ENCODE results near the gene EMD.

Gene EMD

GRCh38 chrX:154370300-154371016 lies 8.6 kb upstream of the EMD start:
- DNase-seq (ENCODE audit: extremely low spot score, insufficient read length, low read depth) (no peak), FAIRE-seq (no peak)

- FAIRE-seq, result peak; percentile 89
- DNase-seq (ENCODE audit: extremely low spot score, insufficient read length, low read depth), result peak; percentile 54
Observed at GRCh38 chrX:154371017-154371788, 7.9 kb upstream of the EMD start.

GRCh38 chrX:154371789-154372300 lies 7.2 kb upstream of the EMD start:
- FAIRE-seq (no peak), DNase-seq (ENCODE audit: extremely low spot score, insufficient read length, low read depth) (no peak)

- DNase-seq (ENCODE audit: extremely low spot score, insufficient read length, low read depth), result no peak
- FAIRE-seq, result peak; percentile 87
Observed at GRCh38 chrX:154372612-154373022, 6.5 kb upstream of the EMD start.

GRCh38 chrX:154373340-154374306 lies 5.5 kb upstream of the EMD start:
- FAIRE-seq, result no peak

GRCh38 chrX:154374313-154375155 lies 4.6 kb upstream of the EMD start, which contains the start of gene FLNA:
FLNA (minus strand) TSS chrX:154374634; CDS start chrX:154371245, 3,389 bp downstream.
- DNase-seq (ENCODE audit: extremely low spot score, insufficient read length, low read depth) (no peak), FAIRE-seq (peak; percentile 63)

More at GRCh38 chrX:154373340-154374306, 5.5 kb upstream of the EMD start:
- no peak for DNase-seq (ENCODE audit: extremely low spot score, insufficient read length, low read depth)

GRCh38 chrX:154375156-154375504 lies 4.0 kb upstream of the EMD start:
- no peak for DNase-seq (ENCODE audit: extremely low spot score, insufficient read length, low read depth)
- no peak for FAIRE-seq

- DNase-seq (ENCODE audit: extremely low spot score, insufficient read length, low read depth), result no peak
Observed at GRCh38 chrX:154376774-154377173, 2.3 kb upstream of the EMD start.

GRCh38 chrX:154378059-154378798 lies 866 bp upstream of the EMD start:
- FAIRE-seq, result peak; percentile 68
- peak; percentile 47 for DNase-seq (ENCODE audit: extremely low spot score, insufficient read length, low read depth)

More at GRCh38 chrX:154376774-154377173, 2.3 kb upstream of the EMD start:
- FAIRE-seq, result no peak

GRCh38 chrX:154379569-154379951 lies 465 bp downstream of the EMD start:
- DNase-seq (ENCODE audit: extremely low spot score, insufficient read length, low read depth) (no peak), FAIRE-seq (no peak)

GRCh38 chrX:154380153-154380552 lies 1.1 kb downstream of the EMD start:
- no peak for DNase-seq (ENCODE audit: extremely low spot score, insufficient read length, low read depth)
- FAIRE-seq, result no peak

GRCh38 chrX:154380787-154381186 lies 1.7 kb downstream of the EMD start:
- no peak for FAIRE-seq

GRCh38 chrX:154381271-154381670 lies 2.2 kb downstream of the EMD start:
- FAIRE-seq (no peak), DNase-seq (ENCODE audit: extremely low spot score, insufficient read length, low read depth) (no peak)

More at GRCh38 chrX:154380787-154381186, 1.7 kb downstream of the EMD start:
- DNase-seq (ENCODE audit: extremely low spot score, insufficient read length, low read depth), result no peak

GRCh38 chrX:154382483-154383069 lies 3.5 kb downstream of the EMD start:
- no peak for FAIRE-seq

GRCh38 chrX:154383359-154384283 lies 4.5 kb downstream of the EMD start:
- FAIRE-seq, result no peak

More at GRCh38 chrX:154382483-154383069, 3.5 kb downstream of the EMD start:
- DNase-seq (ENCODE audit: extremely low spot score, insufficient read length, low read depth), result no peak

GRCh38 chrX:154384284-154384892 lies 5.3 kb downstream of the EMD start:
- DNase-seq (ENCODE audit: extremely low spot score, insufficient read length, low read depth) (no peak), FAIRE-seq (no peak)

More at GRCh38 chrX:154383359-154384283, 4.5 kb downstream of the EMD start:
- no peak for DNase-seq (ENCODE audit: extremely low spot score, insufficient read length, low read depth)

All from GM18507 (cell line).